Neural progenitor cell (in vitro differentiated cells): ENCODE data around the gene DUSP18. TPM values are rescaled to one million over a fixed set of nuclear protein-coding genes. Genes with fewer than 3 reads are reported as not detected.

Experiments
- DNase-seq: peaks from one replicate; pipeline ENCODE4 v3.0.0-alpha.2; 2016; ENCODE audit warnings: low spot score
- H2AFZ ChIP-seq: fragments of 200-600 bp; sonication (generic); replicated peaks from 2 replicates; pipeline ENCODE4 v1.6.1; 2016; ENCODE audit warnings: antibody characterized with exemption
- H3F3A ChIP-seq: fragments of 200-600 bp; sonication (generic); 2 replicates; pipeline ENCODE4 v1.6.1; 2016; ENCODE audit warnings: antibody characterized with exemption, low read depth
- H3K27ac ChIP-seq: fragments of 200-600 bp; sonication (generic); 2 replicates; pipeline ENCODE4 v1.5.1; 2016; ENCODE audit warnings: mild to moderate bottlenecking
- H3K27me3 ChIP-seq: fragments of 200-600 bp; sonication (generic); 2 replicates; pipeline ENCODE4 v1.6.1; 2016; ENCODE audit warnings: mild to moderate bottlenecking, moderate library complexity
- H3K36me3 ChIP-seq: fragments of 200-600 bp; sonication (generic); 2 replicates; pipeline ENCODE4 v1.5.1; 2016
- H3K4me1 ChIP-seq: fragments of 200-600 bp; sonication (generic); 2 replicates; pipeline ENCODE4 v1.6.1; 2016; ENCODE audit warnings: mixed run types
- H3K4me2 ChIP-seq: fragments of 200-600 bp; sonication (generic); 2 replicates; pipeline ENCODE4 v1.6.1; 2016
- H3K4me3 ChIP-seq: fragments of 200-600 bp; sonication (generic); 2 replicates; pipeline ENCODE4 v1.5.1; 2016
- H3K79me2 ChIP-seq: fragments of 200-600 bp; sonication (generic); 2 replicates; pipeline ENCODE4 v1.6.1; 2016; ENCODE audit warnings: low read depth
- H3K9ac ChIP-seq: fragments of 200-600 bp; sonication (generic); 2 replicates; pipeline ENCODE4 v1.6.1; 2016
- H3K9me3 ChIP-seq: fragments of 200-600 bp; sonication (generic); 2 replicates; pipeline ENCODE4 v1.5.1; 2016; ENCODE audit warnings: low read depth
- H4K20me1 ChIP-seq: fragments of 200-600 bp; sonication (generic); 2 replicates; pipeline ENCODE4 v1.6.1; 2016; ENCODE audit warnings: low read depth
- H3K27ac Mint-ChIP-seq: 3 replicates; pipeline ENCODE4 v1.8.0; 2021; ENCODE audit warnings: mixed read lengths
- H3K27me3 Mint-ChIP-seq: 2 replicates; pipeline ENCODE4 v1.8.0; 2022; ENCODE audit warnings: low read depth, mild to moderate bottlenecking, inconsistent platforms, moderate library complexity, mixed read lengths; ENCODE audit not compliant: insufficient read depth
- H3K36me3 Mint-ChIP-seq: 3 replicates; pipeline ENCODE4 v1.8.0; 2021; ENCODE audit warnings: mixed read lengths
- H3K4me1 Mint-ChIP-seq: 3 replicates; pipeline ENCODE4 v1.8.0; 2021; ENCODE audit warnings: mixed read lengths
- H3K4me3 Mint-ChIP-seq: 3 replicates; pipeline ENCODE4 v1.8.0; 2021; ENCODE audit warnings: mild to moderate bottlenecking, moderate library complexity, mixed read lengths
- H3K9me3 Mint-ChIP-seq: 3 replicates; pipeline ENCODE4 v1.8.0; 2020; ENCODE audit warnings: mixed read lengths
- EZH2 ChIP-seq: fragments of 200-600 bp; sonication (generic); IDR thresholded peaks from 2 replicates; pipeline ENCODE4 v1.6.1; 2017; ENCODE audit warnings: antibody characterized with exemption, mild to moderate bottlenecking, moderate library complexity
- EZH2phosphoT487 ChIP-seq: fragments of 200-600 bp; sonication (generic); IDR thresholded peaks from 2 replicates; pipeline ENCODE4 v1.6.1; 2017; ENCODE audit warnings: antibody characterized with exemption
- total RNA-seq: library from RNA; depleted of rRNA; stranded (reverse); fragments of >200 nt; gene quantifications from 2 replicates; pipeline ENCODE4 v1.2.3, GENCODE V29; 2015; ENCODE audit warnings: low replicate concordance
- TF ChIP-seq, protein P1 (sequence below): fragments of 200-600 bp; sonication (generic); IDR thresholded peaks from 2 replicates; pipeline ENCODE4 v1.5.1; 2017; ENCODE audit warnings: antibody characterized with exemption, mild to moderate bottlenecking

DUSP18 gene
- total RNA-seq, 1 donor from 2014 or later: 3.1 TPM

DNA sequence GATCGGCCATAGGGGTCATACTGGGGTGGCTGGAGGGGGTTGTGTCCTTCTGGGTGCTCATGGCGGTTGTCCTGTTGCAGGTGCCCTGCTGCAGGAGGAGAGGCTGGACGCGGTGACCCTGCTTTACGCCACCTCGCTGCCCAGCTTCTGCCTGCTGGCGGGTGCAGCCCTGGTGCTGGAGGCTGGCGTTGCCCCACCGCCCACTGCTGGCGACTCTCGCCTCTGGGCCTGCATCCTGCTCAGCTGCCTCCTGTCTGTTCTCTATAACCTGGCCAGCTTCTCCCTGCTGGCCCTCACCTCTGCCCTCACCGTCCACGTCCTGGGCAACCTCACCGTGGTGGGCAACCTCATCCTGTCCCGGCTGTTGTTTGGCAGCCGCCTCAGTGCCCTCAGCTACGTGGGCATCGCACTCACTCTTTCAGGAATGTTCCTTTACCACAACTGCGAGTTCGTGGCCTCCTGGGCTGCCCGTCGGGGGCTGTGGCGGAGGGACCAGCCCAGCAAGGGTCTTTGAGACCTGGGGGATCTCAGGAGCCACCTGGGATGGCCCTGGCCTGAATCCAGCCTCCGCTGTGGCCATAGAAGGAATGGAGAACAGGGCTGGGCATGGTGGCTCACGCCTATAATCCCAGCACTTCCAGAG is 21.0 kb downstream of the DUSP18 start:
- DNase-seq: no peak
- Mint-ChIP-seq H3K4me3 (no peak overlapping the region), H3K27ac (no peak overlapping the region), H3K27me3 (peaks cover 5% of the 10 kb centered on the region), H3K9me3 (peaks cover 2% of the 10 kb centered on the region), H3K4me1 (peaks cover 9% of the 10 kb centered on the region), H3K36me3 (no peaks in the 10 kb centered on the region)
- H3K27me3 ChIP-seq: no peaks in the 10 kb centered on the region
- H4K20me1 ChIP-seq: no peaks in the 10 kb centered on the region
- no peak overlapping the region for H2AFZ ChIP-seq
- no peaks in the 10 kb centered on the region for H3K36me3 ChIP-seq
- H3K9me3 ChIP-seq: no peaks in the 10 kb centered on the region
- H3K9ac ChIP-seq: no peak overlapping the region
- no peak overlapping the region for H3K4me2 ChIP-seq
- no peak overlapping the region for H3K4me3 ChIP-seq
- H3K27ac ChIP-seq: no peak overlapping the region
- H3K79me2 ChIP-seq: no peaks in the 10 kb centered on the region
- peaks cover 4% of the 10 kb centered on the region for H3K4me1 ChIP-seq
- TF ChIP-seq, protein P1, sequence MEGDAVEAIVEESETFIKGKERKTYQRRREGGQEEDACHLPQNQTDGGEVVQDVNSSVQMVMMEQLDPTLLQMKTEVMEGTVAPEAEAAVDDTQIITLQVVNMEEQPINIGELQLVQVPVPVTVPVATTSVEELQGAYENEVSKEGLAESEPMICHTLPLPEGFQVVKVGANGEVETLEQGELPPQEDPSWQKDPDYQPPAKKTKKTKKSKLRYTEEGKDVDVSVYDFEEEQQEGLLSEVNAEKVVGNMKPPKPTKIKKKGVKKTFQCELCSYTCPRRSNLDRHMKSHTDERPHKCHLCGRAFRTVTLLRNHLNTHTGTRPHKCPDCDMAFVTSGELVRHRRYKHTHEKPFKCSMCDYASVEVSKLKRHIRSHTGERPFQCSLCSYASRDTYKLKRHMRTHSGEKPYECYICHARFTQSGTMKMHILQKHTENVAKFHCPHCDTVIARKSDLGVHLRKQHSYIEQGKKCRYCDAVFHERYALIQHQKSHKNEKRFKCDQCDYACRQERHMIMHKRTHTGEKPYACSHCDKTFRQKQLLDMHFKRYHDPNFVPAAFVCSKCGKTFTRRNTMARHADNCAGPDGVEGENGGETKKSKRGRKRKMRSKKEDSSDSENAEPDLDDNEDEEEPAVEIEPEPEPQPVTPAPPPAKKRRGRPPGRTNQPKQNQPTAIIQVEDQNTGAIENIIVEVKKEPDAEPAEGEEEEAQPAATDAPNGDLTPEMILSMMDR: no peak
- no peak for TF ChIP-seq EZH2
- TF ChIP-seq EZH2phosphoT487: no peak
- no peaks in the 10 kb centered on the region for H3F3A ChIP-seq

DNA sequence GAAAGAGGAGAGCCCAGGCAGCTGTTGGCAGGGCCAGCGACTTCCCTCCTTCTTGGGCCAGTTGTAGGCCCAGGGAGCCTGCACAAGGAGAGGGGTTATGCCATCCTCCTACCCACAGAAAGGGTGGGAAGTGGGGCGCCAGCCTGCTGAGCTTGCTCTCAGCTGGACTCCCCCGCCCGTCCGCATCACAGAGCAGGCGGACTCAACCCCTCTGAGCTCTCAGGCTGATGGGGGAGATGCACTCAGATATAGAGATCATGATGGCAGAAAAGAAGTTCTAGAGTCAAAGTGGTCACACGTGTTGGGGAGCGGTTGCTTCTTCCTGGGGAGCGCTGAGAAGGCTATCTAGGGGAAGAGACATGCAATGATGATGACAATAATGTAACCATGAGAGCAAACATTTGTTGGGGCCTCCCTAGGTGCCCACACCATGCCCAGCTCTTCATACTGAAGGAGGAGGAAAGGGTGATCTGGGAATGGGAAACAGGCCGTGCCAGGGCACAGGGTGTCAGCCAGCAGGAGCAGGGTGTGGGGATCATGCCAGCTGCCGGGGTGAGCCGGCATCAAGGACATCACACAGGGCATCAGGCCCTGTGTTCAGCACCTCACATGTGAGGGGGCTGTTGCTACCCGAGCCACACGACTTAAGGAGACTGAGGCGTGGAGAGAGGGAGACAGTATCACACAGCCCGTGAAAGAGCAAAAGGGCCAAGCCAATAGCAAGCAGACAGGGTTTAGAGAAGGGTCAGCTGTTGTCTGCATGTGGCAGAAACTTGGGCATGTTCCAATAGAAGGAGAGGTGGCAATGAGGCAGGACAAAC is 24.4 kb downstream of the DUSP18 start:
- H3K36me3 ChIP-seq: no peaks in the 10 kb centered on the region
- DNase-seq: no peak
- no peak overlapping the region for H3K27ac ChIP-seq
- H3K9ac ChIP-seq: no peak overlapping the region
- H3K79me2 ChIP-seq: no peaks in the 10 kb centered on the region
- no peak overlapping the region for H3K4me2 ChIP-seq
- H3K27me3 ChIP-seq: no peaks in the 10 kb centered on the region
- H3K9me3 ChIP-seq: no peaks in the 10 kb centered on the region
- H3K4me3 ChIP-seq: no peak overlapping the region
- H3K27ac Mint-ChIP-seq: no peak overlapping the region
- no peaks in the 10 kb centered on the region for H3K4me1 ChIP-seq
- peaks cover 2% of the 10 kb centered on the region for H3K9me3 Mint-ChIP-seq
- H3K36me3 Mint-ChIP-seq: peaks cover 2% of the 10 kb centered on the region
- no peaks in the 10 kb centered on the region for H3F3A ChIP-seq
- H3K4me3 Mint-ChIP-seq: no peak overlapping the region
- H3K27me3 Mint-ChIP-seq: peaks cover 9% of the 10 kb centered on the region
- H3K4me1 Mint-ChIP-seq: peaks cover 12% of the 10 kb centered on the region
- H4K20me1 ChIP-seq: no peaks in the 10 kb centered on the region
- H2AFZ ChIP-seq: no peak overlapping the region
- TF ChIP-seq, protein P1: no peak
- TF ChIP-seq EZH2 (no peak), EZH2phosphoT487 (no peak)

DNA sequence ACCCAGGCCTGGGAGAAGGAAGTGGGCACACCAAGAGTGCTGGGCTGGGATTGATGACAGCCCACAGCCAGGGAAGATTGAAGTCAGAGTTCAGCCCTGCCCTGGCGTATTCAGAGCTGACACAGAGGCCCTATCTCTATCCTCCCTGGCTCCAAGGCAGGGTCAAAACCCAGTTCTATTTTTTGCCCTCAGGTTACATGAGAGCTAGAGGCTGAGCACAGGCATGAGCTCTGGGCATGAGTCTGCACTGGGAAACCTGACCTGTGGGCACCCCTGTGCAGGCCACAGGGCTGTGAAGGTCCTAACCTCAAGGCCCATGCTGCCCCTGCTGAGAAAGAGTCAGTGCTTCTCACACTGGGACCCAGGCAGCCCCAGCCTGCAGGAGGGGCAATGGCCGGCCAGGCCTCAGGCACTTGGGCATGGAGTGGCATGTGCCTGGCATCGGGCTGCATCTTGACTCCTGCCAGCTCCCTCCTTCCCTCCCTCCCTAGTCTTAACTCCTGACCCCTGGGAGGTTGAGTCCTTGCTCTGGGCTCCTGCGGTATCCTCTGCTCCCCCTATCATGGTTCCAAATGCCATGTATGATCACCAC is 26.7 kb downstream of the DUSP18 start:
- H3K27me3 ChIP-seq: peaks cover 8% of the 10 kb centered on the region
- no peaks in the 10 kb centered on the region for H3K9me3 ChIP-seq
- no peak overlapping the region for H3K9ac ChIP-seq
- no peak overlapping the region for H3K4me2 ChIP-seq
- Mint-ChIP-seq H3K9me3 (no peaks in the 10 kb centered on the region), H3K4me3 (no peak overlapping the region), H3K4me1 (peaks cover 23% of the 10 kb centered on the region), H3K36me3 (peaks cover 5% of the 10 kb centered on the region), H3K27me3 (peaks cover 8% of the 10 kb centered on the region), H3K27ac (no peak overlapping the region)
- H3K4me1 ChIP-seq: no peaks in the 10 kb centered on the region
- H3K36me3 ChIP-seq: no peaks in the 10 kb centered on the region
- TF ChIP-seq, protein P1: no peak
- TF ChIP-seq EZH2: no peak
- no peak for TF ChIP-seq EZH2phosphoT487
- H3F3A ChIP-seq: peaks cover 3% of the 10 kb centered on the region
- no peak overlapping the region for H3K27ac ChIP-seq
- no peak for DNase-seq
- no peak overlapping the region for H2AFZ ChIP-seq
- H3K4me3 ChIP-seq: no peak overlapping the region
- H3K79me2 ChIP-seq: no peaks in the 10 kb centered on the region
- H4K20me1 ChIP-seq: no peaks in the 10 kb centered on the region
